Panc1 (cell line): ENCODE results near the gene TRIB2.

Source experiments
- POLR2AphosphoS5 ChIP-seq: IDR thresholded peaks from 2 replicates; pipeline ENCODE4 v1.6.1; 2012; ENCODE audit warnings: mild to moderate bottlenecking, low read depth, low read length, moderate library complexity
- SIN3A ChIP-seq: IDR thresholded peaks from 2 replicates; pipeline ENCODE4 v1.6.1; 2012; ENCODE audit warnings: low read depth, mild to moderate bottlenecking, low read length, moderate library complexity, borderline replicate concordance; ENCODE audit not compliant: insufficient read depth
- TF ChIP-seq, protein P1 (sequence below): fragments of 450-650 bp; IDR thresholded peaks from 2 replicates; pipeline ENCODE4 v1.5.1; 2017; ENCODE audit warnings: mild to moderate bottlenecking

- TF ChIP-seq SIN3A: no peak
- TF ChIP-seq, protein P1, sequence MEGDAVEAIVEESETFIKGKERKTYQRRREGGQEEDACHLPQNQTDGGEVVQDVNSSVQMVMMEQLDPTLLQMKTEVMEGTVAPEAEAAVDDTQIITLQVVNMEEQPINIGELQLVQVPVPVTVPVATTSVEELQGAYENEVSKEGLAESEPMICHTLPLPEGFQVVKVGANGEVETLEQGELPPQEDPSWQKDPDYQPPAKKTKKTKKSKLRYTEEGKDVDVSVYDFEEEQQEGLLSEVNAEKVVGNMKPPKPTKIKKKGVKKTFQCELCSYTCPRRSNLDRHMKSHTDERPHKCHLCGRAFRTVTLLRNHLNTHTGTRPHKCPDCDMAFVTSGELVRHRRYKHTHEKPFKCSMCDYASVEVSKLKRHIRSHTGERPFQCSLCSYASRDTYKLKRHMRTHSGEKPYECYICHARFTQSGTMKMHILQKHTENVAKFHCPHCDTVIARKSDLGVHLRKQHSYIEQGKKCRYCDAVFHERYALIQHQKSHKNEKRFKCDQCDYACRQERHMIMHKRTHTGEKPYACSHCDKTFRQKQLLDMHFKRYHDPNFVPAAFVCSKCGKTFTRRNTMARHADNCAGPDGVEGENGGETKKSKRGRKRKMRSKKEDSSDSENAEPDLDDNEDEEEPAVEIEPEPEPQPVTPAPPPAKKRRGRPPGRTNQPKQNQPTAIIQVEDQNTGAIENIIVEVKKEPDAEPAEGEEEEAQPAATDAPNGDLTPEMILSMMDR: no peak
- TF ChIP-seq POLR2AphosphoS5: no peak
Observed at GRCh38 chr2:12708508-12709206, 8.1 kb upstream of the TRIB2 start.
